Activated T-helper 1 cell treated with Interleukin-2 at 50 U/mL for 16 hours (primary cell): Measurements from ENCODE around the gene PMEPA1.

Experiments used
- DNase-seq: peaks from one replicate; pipeline ENCODE4 v3.0.0-alpha.2; 2020; ENCODE audit warnings: low read depth

PMEPA1 gene

GRCh38 chr20:57676589-57677583 lies 32.9 kb downstream of the PMEPA1 start:
- no peak for DNase-seq

DNA sequence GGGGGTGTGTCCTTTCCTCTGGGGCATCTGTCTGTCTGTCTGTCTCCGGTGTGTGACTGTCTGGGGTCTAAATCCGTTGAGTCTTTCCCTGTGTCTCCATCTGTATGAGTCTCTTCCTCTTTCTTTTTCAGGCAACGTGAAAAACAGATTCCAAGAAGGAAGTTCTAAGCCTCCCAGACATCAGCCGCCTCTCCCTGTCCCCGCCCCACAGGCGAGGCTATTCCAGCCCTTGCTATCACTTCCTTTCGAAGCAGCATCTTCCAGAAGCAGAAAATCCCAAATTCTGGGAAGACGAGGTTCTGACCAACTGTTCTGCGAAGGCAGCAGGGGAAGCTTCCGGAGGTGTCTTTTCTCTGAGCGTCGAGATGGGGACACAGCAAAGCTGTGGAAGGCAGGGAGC lies 34.0 kb downstream of the PMEPA1 start:
- no peak for DNase-seq

DNA sequence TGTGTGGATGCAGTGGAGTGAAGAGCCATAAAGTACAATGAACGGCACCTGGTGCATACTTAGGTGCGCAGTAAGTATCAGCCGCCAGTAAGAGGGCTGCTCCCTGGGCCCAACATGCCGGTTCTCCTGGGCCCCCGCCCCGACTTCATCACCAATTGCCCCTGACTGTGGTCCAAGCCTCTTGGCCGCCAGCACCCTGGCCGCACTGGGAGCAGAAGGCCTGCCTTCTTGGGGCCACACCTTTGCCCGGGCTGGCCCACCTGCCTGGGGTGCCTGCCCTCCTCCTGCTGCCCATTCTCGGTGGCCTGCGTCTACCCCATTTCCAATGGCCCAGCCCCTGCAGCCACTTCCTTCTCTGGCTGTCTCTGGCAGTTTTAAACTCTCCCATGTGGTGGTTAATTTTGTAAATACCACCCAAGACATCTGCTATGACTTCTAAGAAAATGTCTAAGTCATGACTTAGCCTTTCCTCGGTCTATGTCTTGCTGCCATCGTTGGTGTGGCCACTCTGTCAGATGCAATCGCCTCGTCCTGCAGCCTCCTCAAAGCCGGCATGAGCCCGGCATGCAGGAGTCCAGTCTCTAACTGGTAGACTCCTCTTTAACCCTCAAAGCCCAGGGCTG lies 36.8 kb downstream of the PMEPA1 start:
- no peak for DNase-seq

DNA sequence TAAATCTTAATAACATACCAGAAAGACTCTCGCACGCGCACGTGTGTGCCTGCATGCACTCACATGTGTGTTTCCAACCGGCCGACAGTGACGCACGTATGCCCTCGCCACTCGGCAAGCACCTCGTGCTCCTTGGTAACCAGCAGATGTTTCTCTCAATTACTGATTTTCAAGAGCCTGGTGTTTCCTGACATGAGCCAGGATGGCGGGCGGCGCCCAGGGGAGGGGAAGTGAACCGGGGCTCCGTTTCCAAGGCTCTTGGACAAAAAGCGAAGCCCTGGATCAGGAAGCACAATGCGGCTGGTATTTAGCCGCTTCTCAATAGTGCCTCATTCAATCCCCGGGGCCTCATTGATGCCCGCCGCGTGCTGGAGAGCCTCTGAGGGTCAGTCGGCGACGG lies 37.7 kb downstream of the PMEPA1 start:
- no peak for DNase-seq

- no peak for DNase-seq
Measured at GRCh38 chr20:57671662-57672061, 38.2 kb downstream of the PMEPA1 start.

- no peak for DNase-seq
Measured at GRCh38 chr20:57671072-57671391, 38.8 kb downstream of the PMEPA1 start.

- DNase-seq: no peak
Measured at GRCh38 chr20:57670288-57671071, 39.3 kb downstream of the PMEPA1 start.

- DNase-seq: no peak
Measured at GRCh38 chr20:57669632-57670031, 40.2 kb downstream of the PMEPA1 start.

DNA sequence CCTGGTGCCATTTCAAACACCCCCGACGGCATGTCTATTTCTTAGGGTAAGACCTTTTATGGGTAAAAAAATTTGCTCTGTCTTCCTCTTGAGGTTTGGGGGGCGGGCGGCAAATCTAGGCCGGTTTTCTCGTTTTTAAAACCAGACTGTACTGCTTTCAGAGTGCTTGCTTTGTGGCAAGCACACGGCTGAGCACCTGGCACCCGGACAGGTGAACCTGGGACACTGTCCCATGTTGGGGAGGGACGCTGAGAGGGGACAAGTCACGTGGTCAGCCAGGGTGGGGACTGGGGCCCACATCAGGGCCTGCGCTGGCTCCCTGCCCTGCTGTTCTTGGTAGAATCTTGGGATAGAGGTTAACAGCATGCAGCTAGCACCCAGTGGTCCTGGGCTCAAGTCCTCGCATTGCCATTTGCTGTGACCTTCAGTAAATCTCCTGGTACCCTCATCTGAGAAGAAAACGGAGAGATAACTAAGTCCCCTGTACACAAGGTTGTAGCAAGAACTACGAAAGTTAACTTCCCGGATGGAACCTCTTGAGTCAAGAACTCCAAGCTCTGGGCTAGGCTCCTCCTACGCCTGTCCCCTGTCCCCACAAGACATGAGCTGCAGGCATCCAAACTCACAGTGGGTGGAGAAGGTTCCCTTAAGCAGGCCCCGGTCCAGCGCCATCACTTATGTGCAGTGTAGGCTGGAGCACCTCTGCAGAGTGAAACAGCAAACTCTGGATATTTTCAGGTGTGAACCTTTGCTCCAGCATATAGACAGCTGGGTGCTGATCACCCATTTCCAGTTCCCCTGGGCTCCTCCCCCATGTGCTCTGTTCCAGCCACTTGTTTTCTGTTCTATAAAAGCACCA lies 41.7 kb downstream of the PMEPA1 start:
- no peak for DNase-seq

DNA sequence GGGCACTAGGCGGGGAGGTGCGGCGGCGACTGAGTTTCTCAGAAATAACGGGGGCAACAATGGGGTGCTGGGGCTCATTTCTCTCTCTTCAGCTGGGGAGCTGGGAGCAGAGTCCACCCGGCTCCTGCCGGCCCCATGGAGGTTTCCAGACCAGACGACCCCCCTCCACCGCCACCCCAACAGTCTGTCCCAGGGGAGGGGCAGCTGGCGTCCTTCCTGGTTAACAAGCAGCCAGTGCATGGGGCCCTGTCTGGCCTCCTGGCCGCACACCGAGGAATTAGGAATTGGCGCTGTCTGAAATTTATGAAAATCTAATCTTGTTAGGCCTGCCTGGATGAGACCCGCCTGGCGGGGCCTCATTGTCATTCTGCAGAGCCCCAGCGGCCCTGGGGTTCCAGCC lies 42.4 kb downstream of the PMEPA1 start:
- no peak for DNase-seq

GRCh38 chr20:57666834-57667157 lies 43.0 kb downstream of the PMEPA1 start:
- no peak for DNase-seq

DNA sequence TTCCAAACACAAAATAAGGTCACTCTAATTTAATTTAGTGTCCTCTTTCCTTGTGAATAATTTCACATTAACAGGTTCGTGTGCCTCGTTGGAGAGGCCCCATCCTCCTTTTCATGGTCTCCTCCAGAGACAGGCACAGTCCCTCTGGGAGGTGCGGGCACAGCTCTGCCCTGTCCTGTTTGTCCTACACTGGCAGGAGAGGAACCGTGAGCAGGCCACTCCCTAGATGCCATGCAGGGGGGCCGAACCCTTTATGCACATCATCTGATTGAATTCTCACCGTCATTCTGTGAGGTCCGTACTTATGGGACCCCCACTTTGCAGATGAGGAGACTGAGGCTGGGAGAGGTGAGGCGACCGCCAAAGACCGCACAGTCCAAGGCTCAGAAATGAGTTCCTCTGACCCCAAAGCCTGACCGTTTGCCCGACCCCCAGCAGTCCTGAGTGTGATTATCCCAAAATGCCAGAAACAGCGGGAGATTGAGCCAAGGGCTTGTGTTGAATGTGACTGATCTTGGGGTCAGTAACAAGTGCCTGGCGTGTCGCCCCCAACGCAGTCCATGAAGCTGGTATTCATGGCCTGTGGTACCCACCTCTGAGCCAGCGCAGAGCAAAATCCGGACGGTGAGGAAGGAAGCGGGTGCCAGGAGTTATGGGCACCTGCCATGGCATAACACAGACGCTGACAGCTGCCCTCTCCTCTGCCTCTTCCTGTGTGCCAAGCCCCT lies 43.5 kb downstream of the PMEPA1 start:
- no peak for DNase-seq

DNA sequence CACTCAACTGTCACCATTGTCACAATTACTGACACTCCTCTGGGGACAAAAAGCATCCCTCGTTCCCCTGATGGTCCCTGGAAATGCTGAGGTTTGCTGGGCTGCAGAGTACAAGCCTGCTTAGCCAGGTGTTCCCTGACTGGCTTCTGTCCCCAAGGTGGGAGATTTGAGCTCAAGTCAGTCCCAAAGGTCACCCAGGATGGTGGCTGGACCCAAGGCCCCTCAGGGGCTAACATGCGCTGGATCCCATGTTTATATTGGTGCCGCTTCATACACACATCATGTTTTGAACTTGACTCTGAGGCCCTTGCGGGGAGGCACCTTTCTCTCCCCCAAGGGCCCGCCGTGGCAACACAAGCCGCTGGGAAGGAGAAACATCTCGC lies 44.2 kb downstream of the PMEPA1 start:
- no peak for DNase-seq

- no peak for DNase-seq
Measured at GRCh38 chr20:57664924-57665588, 44.8 kb downstream of the PMEPA1 start.

GRCh38 chr20:57664476-57664875 lies 45.3 kb downstream of the PMEPA1 start:
- no peak for DNase-seq

DNA sequence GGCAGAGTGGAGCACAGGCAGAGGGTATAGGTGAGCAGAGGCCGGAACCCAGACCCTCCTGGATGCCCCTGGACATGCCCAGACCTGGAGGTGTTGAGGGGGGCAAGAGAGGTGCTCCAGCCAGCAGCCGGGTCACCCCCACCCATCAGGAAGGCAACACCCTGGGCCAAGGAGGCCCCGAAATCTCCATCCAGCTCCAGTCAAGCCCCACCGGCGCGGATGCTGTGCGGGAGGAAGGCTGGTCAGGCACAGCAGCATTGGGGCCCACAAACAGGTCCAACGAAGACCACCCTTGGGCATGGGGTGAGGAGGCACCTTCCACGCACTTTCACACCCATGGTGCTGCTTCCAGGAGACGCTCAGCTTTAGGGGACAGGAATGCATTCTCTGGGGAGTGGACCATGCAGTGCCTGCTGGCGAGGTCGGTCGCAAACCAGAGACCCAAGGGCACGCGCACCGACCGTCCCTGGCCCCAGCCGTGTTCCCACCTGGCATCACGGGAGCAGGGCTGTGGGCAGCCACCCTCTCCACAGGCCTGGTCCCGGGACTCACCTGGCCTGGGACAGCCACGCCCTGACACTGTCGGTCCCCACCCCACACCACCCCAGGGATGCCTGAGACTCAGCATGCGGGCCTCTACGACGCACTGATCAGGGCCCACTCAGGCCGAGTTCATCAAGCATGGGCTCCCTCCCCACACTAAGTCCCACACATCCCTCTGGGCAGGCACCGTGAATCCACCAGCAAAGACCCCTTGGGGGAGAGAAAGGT lies 45.9 kb downstream of the PMEPA1 start:
- no peak for DNase-seq

GRCh38 chr20:57663241-57663640 lies 46.6 kb downstream of the PMEPA1 start:
- DNase-seq: no peak

- DNase-seq: no peak
Measured at GRCh38 chr20:57662456-57663240, 47.2 kb downstream of the PMEPA1 start.
